GM21717 (cell line): ENCODE data around the gene OPN4.

Source experiments
- ATAC-seq: cut with Tn5 transposase; IDR thresholded peaks from one replicate; pipeline ENCODE4 v1.9.1; 2021; ENCODE audit warnings: mild to moderate bottlenecking, moderate library complexity; ENCODE audit not compliant: unreplicated experiment

OPN4 gene

DNA sequence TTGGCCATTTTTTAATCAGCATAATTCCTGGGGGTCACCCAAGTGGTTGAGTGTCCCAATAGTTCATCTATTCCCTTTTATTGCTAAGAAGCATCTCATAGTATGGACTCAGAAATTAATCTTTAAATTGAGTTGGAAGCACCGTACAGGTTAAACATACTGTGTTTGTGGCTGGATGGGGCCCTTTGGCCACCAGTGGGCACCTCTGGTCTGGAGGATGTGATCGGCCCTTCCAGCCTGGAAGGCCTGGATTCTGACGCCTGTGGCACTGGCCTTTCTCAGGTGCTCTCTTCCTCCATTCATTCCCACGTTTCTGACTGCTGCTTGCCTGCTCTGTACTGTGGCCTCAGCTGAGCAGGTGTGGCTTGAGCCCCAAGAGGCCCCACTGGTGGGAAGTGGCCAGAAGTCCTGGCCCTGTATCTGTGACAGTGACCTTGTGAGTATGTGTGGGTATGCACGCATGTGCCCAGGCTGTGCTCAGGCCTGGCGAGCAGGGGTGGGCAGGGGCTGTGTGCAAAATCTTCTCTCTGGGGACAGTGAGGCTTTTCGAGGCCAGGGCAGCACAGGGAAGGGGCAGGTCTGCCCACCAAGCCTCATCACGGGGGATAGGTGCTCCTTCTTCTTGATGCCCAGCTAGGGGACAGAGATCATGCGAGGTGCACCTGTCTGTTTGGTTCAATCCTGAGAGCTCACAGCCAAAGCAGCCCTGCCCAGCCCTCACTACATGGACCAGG is 44.0 kb downstream of the OPN4 start:
- ATAC-seq: no peak

DNA sequence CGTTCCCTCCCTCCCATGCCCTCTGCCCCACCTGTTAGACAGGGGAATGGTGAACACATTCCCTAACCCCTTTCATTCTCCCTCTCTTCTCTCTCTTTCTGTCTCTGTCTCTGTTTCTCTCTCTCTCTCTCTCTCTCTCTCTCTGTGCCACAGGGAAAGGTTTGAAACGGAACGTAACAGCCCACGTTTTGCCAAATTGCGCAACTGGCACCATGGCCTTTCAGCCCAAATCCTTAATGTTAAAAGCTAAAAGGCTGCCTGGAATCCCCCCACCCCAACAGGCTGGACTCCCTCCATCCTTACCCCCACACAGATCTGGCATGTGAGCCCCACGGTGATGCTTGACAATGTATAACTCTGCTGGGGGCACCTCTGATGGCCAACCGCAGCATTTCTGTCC is 44.8 kb downstream of the OPN4 start:
- no peak for ATAC-seq

DNA sequence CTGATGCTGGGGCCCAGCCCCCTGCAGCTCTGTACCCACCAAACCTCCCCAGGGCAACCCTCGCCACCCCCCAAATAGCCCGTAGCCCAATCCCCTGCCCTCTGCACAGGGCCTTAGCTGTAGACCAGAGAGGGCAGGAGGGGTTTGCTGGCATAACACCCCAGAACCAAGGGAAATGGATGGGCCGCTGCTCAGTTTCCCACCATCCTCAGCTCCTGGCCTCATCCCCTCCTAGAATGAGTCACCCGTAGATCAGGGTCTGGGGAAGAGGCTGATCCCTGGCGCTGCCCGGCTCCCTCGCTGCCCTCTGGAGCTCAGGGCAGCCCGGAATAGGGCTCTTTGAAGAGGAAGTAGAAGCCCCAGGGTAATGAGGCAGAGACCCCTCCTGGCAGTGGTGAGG is 45.2 kb downstream of the OPN4 start:
- no peak for ATAC-seq

DNA sequence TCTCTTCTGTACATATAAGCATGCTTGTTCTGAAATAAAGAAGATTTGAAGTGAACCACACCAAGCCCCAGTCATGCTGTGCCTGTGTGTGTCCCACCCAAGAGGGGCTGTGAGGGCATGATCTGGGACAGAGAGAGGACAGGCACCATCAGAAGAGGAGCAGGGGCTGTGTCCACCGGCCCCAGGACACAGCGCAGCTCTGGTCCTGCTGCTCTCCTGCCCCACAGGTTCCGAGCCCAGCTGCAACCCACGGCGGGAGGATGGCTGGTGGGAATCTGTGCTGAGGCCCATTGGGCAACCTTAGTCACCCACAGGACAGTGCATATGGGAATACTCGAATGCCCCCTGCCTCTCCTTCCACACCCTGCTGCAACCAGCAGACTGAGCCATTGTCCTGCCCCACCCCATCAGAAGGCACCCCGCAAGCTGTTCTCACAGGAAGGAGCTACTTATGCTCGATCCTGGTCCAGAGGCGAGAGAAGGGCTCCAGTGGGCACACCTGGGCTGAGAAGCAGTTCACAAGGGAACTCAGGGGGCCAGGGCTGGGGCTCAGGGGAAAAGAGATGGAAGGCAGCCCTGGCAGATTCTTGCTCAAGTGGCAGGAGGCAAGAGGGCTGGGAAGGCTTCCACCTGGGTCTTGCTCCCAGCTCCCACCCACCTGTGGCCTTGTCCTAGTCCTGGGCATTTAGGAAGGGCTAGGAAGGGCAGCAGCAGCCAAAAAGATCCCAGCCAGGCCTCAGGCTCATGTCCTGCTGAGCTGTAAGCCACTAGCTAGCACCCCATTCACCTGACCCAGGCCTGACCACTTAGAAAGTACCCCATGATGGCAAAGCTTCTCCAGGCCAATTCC is 45.9 kb downstream of the OPN4 start:
- ATAC-seq: no peak

DNA sequence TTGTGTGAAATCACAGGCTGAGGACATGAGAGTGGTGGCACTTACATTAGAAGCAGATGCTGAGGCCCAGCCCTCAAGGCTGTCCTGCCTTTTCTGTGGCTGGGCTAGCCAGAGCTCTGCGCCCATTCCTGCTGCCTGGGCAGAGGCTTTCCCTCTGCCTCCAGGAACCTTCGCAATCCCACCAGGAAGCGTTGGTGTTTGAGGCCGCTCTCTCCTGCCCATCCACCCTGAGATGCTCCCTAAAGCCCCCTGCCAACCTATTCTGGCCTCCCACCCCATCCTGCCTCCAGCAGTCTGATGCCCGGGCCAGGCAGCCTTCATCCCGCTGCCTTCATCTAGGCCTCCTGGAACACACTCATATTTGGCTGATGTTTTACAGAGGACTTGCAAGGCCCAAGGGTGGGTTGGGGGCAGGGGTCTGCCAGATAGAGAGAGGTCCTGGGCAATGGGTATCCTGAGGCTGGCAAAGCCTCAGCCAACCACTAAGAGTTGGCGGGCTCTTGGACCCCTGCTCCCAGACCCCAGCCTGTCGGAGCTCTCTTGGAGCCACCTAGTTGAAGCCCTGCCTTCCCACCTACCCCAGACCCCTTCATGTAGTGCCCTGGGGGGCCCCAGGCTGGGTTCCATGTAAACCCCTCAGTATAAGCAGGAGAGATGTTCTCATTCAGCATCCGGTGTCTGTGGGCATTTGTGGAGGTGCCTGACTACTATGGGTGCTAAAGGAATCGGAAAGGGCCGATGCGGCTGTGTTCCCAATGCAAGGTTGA is 46.7 kb downstream of the OPN4 start:
- no peak for ATAC-seq

DNA sequence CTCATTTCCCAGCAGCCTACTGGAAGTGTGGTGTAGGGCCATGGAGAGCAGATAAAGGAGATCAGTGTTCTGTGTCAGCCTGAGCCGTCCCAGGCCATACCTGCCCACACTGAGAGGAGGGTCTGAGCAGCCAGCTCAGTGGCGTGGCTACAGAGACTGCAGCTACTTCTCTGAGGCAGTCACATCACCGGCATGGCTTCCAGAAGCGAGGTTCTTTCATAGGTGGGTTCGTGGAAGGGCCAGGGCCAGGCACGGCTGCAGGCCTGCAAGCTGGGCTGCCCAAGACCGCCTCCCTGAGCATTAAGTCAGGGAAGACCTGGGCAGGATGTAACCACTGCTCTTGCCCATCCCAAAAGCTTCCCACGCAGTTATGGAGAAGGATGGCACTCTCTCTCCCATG is 48.8 kb downstream of the OPN4 start:
- no peak for ATAC-seq

DNA sequence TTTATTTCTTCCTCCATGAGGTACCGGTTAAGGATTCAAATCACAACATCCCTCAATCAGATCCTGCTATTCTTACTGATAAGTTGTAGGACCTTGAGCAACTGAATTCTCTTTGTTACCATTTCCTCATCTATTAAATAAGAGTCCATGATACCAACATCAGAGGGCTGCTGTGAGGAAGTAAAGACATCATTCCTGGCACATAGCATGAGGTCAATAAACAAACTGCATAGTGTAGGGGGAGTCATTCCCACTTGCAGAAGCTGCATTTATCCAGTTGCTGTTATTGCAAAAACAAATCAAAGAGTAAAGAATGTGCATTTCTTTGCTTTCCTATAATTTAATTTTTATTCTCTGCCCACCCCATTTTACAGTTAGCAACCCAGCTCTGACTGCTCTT is 50.8 kb downstream of the OPN4 start:
- ATAC-seq: no peak

DNA sequence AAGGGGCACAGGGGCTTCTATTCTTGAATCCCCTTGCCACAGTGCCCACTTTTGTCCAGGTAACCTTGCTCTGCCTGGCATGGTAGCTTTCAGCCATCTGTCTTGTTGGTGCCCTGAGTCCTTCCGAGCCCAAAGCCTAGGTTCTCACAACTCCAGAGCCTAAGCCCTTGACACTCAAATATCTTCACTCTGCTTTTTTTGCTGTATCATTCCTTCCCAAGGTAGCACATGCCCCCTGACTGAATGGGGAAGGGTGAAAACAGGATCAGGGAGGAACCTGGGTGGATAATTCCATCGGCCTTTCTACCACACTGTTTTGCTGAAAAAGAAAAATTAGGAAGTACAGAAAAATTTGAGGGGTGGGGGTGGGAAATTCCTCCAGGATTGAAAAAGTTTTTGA is 51.6 kb downstream of the OPN4 start:
- no peak for ATAC-seq

DNA sequence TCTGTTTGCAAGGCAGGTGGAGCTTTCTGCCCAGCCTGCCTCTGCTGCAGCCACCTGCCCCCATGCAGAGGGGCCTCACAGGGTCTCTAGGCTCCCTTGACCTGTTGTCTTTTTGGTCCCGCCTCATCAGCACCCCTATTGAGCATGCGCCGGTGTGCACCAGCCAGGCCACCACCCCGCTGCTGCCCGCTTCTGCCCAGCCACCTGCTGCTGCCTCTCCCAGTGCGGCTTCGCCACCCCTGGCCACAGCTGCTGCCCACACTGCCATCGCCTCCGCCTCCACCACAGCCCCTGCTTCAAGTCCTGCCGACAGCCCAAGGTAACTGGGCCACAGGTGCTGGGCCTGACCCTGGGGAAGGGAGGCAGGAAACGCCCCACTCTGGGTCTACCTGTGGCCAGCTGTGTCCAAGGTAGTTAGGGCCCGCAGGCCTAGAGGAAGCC is 52.1 kb downstream of the OPN4 start:
- no peak for ATAC-seq

DNA sequence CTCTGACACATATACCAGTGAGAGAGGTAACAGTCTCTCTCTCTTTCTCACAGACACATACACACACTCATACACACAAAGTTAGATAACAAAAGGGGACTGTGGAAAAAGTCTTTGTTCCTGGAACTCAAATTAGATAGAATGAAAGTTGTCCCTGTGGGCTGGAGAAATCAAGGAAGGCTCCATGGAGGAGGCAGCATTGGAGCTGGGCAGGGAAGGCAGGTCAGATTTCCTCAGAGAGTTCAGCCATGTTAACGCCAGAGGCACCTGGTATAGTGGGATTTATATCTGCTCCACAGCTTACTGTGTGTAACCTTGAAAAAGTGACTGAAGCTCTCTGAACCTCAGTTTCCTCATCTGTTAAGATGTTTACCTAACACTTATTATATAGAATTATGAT is 52.6 kb downstream of the OPN4 start:
- no peak for ATAC-seq

DNA sequence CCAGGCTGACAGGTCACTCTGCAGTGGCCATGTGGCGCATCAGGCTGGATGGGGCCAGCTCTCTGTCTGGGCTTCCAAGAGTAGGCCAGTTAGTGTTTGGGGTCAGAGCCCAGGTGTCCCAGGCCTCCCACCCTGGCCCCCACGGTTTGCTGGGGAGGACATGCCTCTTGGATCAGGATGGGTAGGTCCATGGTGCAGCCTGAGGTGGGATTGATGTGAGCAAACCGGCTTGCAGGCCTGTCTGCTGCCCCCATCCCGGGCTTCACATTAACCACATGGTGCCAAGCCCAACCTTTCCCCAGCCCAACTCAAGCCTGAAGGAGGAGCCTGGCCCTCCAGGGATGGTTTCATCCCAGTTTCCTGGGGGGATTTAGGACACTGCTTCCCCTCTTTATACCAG is 53.2 kb downstream of the OPN4 start:
- ATAC-seq: no peak

DNA sequence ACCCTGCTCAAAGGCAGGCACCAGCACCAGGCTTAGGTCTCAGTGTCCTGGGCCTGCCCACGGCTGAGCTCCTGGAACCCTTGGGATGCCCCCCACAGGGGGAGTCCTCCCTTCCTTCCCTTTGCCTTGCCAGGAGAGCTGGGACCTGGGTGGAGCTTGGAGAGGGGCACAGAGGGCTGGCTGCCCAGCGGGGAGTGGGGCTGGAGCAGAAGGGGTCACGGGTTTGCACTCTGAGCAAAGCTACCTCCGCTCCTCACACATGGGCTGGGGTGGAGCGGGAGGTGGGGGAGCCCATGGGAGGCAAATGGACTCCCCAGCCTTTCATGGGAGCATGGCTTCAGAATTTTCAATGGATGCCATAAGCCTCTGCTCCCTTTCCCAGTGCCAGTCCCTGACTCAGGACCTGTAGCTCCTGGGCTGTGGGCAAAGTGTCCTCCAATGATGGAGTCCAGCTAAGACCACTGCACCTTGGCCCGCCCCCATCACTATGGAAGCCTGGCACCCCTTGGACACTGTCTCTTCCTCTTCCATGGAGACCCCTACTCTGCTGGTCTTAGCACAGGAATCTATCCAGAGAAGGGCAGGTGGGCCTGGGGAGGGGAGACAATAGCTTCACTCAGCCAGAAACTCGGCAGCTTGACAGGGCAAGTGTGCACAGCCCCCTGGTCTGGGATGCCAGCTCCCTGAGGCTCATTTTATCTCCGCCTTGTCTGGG is 53.9 kb downstream of the OPN4 start:
- ATAC-seq: no peak

DNA sequence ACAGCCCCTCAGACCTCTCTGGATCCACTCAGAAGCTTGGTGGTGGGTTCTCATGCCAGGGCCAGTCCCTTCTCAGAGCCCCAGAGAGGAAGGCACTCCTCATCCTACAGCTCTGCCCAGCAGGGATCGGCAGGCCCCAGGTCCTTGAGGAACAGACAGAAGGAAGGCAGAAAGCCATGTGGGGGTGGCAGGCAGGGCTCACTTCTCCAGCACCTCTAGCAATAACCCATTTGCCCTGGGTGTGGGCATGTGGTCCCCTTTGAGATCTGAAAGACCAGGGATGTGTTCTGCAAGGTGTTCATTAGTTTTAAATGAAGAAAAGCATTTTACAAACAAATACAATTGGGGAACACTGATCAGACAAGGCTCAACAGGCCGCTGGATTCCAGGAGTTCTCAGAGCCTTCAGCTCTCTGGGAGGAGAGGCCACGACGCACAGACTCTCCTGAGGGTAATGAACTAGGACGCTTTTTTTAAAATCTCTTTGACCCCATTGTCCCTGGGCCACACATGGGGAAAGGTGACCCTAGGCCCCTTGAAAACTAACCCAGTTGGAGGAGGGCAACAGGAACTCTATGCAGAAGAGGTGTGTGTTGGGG is 54.5 kb downstream of the OPN4 start:
- no peak for ATAC-seq

DNA sequence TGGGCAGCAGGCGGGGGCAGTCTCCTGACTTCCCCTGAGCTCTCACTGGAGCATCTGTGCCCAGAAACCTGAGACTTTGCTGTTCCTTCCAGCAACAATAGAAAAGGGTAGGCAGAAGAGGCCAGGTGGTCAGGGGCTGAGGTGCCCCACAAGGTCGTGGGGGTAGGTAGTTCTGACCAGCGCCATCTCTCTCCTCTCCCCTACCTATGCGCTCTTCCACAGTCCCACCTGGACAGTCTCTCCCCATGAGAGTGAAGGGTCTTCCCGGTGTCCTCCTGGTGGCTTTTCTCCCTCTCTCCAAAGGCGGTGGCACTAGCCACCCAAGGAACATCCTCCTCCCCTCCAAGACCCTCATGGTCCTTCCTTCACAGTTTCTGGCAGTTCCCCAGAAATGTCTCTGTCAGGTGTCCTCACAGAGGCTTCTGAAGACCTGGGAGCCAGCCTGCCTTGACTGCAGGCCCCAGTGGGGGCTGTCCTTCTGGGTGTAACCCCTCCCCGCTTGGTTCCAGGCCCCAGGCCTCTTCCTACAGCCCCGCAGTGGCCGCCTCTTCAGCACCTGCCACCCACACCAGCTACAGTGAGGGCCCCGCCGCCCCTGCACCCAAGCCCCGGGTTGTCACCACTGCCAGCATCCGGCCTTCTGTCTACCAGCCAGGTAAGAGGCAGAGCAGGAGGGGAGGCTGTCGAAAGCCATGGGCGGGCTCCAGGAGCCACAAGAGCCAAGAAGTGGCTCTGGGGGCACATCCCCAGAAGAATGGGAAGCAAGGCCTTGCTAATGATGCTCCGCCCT is 55.2 kb downstream of the OPN4 start:
- no peak for ATAC-seq

DNA sequence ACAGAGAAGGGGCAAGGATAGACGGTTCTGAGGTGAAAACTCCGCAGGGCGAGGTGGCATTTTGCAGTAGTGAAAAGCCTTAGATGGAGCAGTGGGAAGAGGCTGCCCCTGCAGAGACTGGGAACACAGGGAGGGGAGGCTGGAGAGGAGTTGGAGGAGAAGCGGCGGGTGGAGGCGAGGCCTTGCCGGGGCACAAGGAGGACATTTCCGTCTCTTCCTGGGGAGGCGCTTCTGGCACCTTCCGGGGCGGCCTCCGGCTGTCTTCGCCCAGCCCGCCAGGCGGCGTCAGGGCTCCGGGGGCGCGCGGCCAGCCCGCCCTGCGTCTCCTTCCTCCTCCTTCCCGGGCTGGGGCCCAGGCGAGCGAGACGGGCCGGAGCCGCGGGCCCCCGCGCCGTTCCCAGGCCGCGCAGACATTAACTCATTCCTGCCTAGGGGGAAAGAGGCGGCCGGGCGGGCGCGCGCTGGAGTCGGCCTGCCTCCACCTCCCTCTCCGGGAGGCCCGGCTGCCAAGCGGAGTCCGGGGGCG is 56.7 kb downstream of the OPN4 start:
- peak; percentile 89 for ATAC-seq

DNA sequence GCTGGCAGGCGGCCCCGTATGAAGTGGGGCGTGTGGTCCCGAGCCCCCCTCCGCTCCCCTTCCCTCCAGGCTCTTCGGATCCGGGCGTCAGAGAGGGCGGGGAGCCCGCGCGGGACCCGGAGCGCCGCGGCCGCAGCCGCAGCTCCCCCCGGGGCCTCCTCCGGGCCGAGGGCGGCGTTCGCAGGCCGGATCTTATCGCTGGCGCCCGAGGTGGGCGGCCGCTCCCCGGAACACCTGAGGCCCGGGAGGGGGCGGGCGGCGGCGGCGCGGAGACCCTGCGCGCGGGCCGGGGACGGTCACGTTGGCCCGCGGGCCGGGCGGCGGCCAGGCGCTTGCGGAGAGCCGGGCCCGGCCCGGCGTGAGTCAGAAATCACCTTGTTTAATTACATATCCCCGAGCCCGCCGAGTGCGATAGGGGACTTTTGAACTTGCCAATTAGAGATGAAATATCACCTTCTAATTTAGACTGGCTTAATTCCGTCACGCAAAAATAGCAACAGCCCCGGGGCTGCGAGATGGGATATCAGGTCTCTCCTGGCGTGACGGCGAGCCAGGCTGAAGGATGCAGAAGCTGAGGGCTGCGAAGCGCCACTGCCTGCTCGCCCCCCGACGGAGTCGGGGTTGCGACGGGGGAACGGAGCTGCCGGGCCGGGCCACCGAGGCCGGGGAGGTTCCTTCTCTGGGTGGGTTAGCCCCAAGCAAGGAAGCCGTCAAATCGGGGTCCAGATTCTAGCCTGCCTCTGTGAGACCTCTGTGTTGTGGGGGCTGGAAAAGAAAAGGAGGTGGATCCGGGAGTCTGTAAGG is 57.4 kb downstream of the OPN4 start:
- peak; percentile 37 for ATAC-seq

DNA sequence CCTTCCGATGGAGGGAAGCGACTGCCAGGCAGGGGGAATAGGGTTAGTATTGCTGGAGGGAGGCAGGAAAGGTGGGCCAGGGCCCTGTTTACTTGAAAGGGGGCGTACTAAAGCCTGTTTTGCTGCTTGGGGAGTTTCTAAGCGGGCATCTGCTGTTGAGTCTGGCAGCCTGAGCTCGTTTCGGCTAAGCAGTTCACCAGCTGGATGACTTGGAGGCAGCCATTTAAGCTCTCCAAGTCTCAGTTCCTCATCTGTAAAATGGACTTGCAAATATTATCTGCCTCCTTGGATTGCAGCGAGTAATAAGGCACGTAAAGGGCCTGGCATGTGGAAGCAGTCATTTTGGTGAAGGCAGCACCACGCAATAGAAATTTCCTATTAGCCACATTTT is 58.0 kb downstream of the OPN4 start:
- peak; percentile 44 for ATAC-seq

DNA sequence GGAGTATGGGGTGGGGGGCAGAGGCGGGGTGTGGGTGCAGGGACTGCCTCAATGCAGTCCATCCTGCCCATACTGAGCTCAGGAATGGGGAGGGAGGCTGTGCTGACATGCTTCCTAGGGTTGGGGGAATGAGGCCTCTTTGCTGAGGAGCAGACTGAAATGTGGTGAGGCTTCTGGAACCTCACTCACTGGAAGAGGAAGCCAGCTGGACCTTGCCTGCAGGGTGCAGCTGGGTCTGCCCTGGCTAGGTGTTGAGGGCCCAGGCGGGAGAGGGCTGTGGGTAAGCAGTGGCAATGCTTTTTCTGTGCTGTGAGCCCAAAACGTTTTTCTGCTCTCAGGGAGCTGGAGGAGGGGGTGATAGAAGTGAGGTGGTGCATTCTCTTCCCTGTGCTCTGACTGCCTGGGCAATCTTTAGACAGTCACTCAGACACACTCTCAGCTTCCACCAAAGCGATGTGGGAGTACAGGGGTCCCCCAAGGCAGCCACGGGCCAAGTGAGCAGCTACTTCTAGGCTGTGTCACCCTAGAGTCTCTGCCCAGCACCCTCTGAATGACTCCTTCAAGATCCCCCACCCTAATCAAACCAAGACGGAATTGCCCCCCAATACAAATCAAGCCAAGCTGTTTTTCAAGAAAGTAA is 60.9 kb downstream of the OPN4 start:
- ATAC-seq: no peak
